Chondrocyte (in vitro differentiated cells): Measurements from ENCODE around the gene FAM72C. TPM values are rescaled to one million over a fixed set of nuclear protein-coding genes. Genes with fewer than 3 reads are reported as not detected.
"Not testable (repeated sequence)": the region's sequence is repeated elsewhere in the genome, so short reads cannot be mapped to it uniquely, and the experiment has no call there.

Experiments
- DNase-seq: peaks from one replicate; pipeline ENCODE4 v3.0.0; 2021; ENCODE audit warnings: mixed read lengths, low spot score
- H3K27ac Mint-ChIP-seq: one replicate; pipeline ENCODE4 v1.8.0; 2021; ENCODE audit warnings: mild to moderate bottlenecking, moderate library complexity, mixed read lengths; ENCODE audit not compliant: unreplicated experiment
- H3K27me3 Mint-ChIP-seq: 2 replicates; pipeline ENCODE4 v1.8.0; 2021; ENCODE audit warnings: low read depth, mixed read lengths
- H3K36me3 Mint-ChIP-seq: 2 replicates; pipeline ENCODE4 v1.8.0; 2021; ENCODE audit warnings: low read depth, mixed read lengths
- H3K4me1 Mint-ChIP-seq: 2 replicates; pipeline ENCODE4 v1.8.0; 2021; ENCODE audit warnings: low read depth, mild to moderate bottlenecking, mixed read lengths
- H3K4me3 Mint-ChIP-seq: one replicate; pipeline ENCODE4 v1.8.0; 2021; ENCODE audit warnings: mild to moderate bottlenecking, moderate library complexity, mixed read lengths; ENCODE audit not compliant: unreplicated experiment
- H3K9me3 Mint-ChIP-seq: 2 replicates; pipeline ENCODE4 v1.8.0; 2021; ENCODE audit warnings: low read depth, mixed read lengths
- total RNA-seq: library from RNA; stranded (reverse); gene quantifications from 3 replicates; pipeline ENCODE4 v1.2.1, GENCODE V29; 2021

Gene FAM72C
- total RNA-seq, 1 donor from 2014 or later: not detected

- H3K36me3 Mint-ChIP-seq, DNase-seq, H3K9me3 Mint-ChIP-seq, H3K4me3 Mint-ChIP-seq, H3K27ac Mint-ChIP-seq, H3K4me1 Mint-ChIP-seq, H3K27me3 Mint-ChIP-seq: not testable (repeated sequence)
These were observed 5.9 kb downstream of the FAM72C start for GRCh38 chr1:143965860-143966259.

GRCh38 chr1:143964294-143964693 is 7.5 kb downstream of the FAM72C start:
- not testable (repeated sequence) for H3K9me3 Mint-ChIP-seq, DNase-seq, H3K4me1 Mint-ChIP-seq, H3K36me3 Mint-ChIP-seq, H3K27me3 Mint-ChIP-seq, H3K27ac Mint-ChIP-seq, H3K4me3 Mint-ChIP-seq

- H3K9me3 Mint-ChIP-seq, DNase-seq, H3K36me3 Mint-ChIP-seq, H3K27ac Mint-ChIP-seq, H3K27me3 Mint-ChIP-seq, H3K4me1 Mint-ChIP-seq, H3K4me3 Mint-ChIP-seq: not testable (repeated sequence)
These were observed 15.9 kb downstream of the FAM72C start for GRCh38 chr1:143955930-143956329.

GRCh38 chr1:143952913-143953312 is 18.9 kb downstream of the FAM72C start:
- not testable (repeated sequence) for H3K4me1 Mint-ChIP-seq, H3K4me3 Mint-ChIP-seq

GRCh38 chr1:143951485-143952391 is 20.0 kb downstream of the FAM72C start:
- not testable (repeated sequence) for H3K27ac Mint-ChIP-seq, H3K9me3 Mint-ChIP-seq, H3K4me3 Mint-ChIP-seq, H3K36me3 Mint-ChIP-seq, DNase-seq, H3K4me1 Mint-ChIP-seq, H3K27me3 Mint-ChIP-seq

More at GRCh38 chr1:143952913-143953312, 18.9 kb downstream of the FAM72C start:
- not testable (repeated sequence) for H3K27ac Mint-ChIP-seq, DNase-seq, H3K9me3 Mint-ChIP-seq, H3K36me3 Mint-ChIP-seq, H3K27me3 Mint-ChIP-seq

GRCh38 chr1:143947749-143948148 is 24.0 kb downstream of the FAM72C start:
- not testable (repeated sequence) for H3K4me1 Mint-ChIP-seq, H3K36me3 Mint-ChIP-seq, H3K27me3 Mint-ChIP-seq, DNase-seq, H3K27ac Mint-ChIP-seq, H3K4me3 Mint-ChIP-seq, H3K9me3 Mint-ChIP-seq

- H3K9me3 Mint-ChIP-seq, H3K4me3 Mint-ChIP-seq, H3K36me3 Mint-ChIP-seq, H3K27me3 Mint-ChIP-seq, DNase-seq, H3K27ac Mint-ChIP-seq, H3K4me1 Mint-ChIP-seq: not testable (repeated sequence)
These were observed 26.5 kb downstream of the FAM72C start for GRCh38 chr1:143945253-143945652.

- not testable (repeated sequence) for H3K4me3 Mint-ChIP-seq, H3K27me3 Mint-ChIP-seq, H3K4me1 Mint-ChIP-seq, H3K9me3 Mint-ChIP-seq, H3K36me3 Mint-ChIP-seq, H3K27ac Mint-ChIP-seq, DNase-seq
These were observed 27.1 kb downstream of the FAM72C start for GRCh38 chr1:143944576-143945240.

GRCh38 chr1:143943319-143943978 is 28.3 kb downstream of the FAM72C start:
- not testable (repeated sequence) for DNase-seq, H3K36me3 Mint-ChIP-seq, H3K9me3 Mint-ChIP-seq, H3K27ac Mint-ChIP-seq, H3K4me3 Mint-ChIP-seq, H3K4me1 Mint-ChIP-seq, H3K27me3 Mint-ChIP-seq

- H3K27ac Mint-ChIP-seq, H3K9me3 Mint-ChIP-seq, H3K36me3 Mint-ChIP-seq, DNase-seq, H3K4me1 Mint-ChIP-seq, H3K4me3 Mint-ChIP-seq, H3K27me3 Mint-ChIP-seq: not testable (repeated sequence)
These were observed 29.4 kb downstream of the FAM72C start for GRCh38 chr1:143942238-143942860.

GRCh38 chr1:143939666-143940065 is 32.1 kb downstream of the FAM72C start:
- not testable (repeated sequence) for H3K9me3 Mint-ChIP-seq, H3K27ac Mint-ChIP-seq, DNase-seq, H3K4me1 Mint-ChIP-seq, H3K4me3 Mint-ChIP-seq, H3K36me3 Mint-ChIP-seq, H3K27me3 Mint-ChIP-seq

GRCh38 chr1:143938922-143939321 is 32.9 kb downstream of the FAM72C start:
- H3K4me1 Mint-ChIP-seq, H3K4me3 Mint-ChIP-seq, H3K27me3 Mint-ChIP-seq, H3K9me3 Mint-ChIP-seq, DNase-seq, H3K36me3 Mint-ChIP-seq, H3K27ac Mint-ChIP-seq: not testable (repeated sequence)
